Measurements from ENCODE around the gene KRT33B.
A peak's percentile ranks its signal among the peaks of the same experiment; 100 is the strongest.
"Not testable (repeated sequence)": the region's sequence is repeated elsewhere in the genome, so short reads cannot be mapped to it uniquely, and the experiment has no call there.

The KRT33B gene

DNA sequence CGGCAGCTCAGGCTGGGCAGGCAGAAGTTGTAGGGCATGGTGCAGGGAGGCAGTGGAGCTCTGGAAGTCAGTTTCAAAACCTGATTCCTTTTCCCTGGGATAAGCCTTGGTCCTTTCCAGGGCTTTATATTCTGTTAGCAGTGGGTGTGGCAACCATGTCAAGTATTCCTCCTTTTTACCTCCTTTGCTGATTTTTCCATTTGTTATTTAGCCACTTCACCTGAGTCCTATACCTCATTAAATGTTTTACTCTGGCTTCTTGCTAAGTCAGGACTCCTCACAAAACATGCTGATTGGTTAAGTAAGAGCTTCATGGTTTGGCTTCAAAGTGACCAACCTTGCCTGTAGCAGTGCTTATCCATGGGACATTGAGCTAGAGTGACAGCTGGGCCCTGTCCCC is at the start of gene KRT33B:
Gene KRT33B (minus strand): TSS at position 101 of the 400 bp plus-strand sequence. CDS start 63 bp downstream, at position 38.
- no peak for DNase-seq (ENCODE audit: low read depth in 2 of 2)

DNA sequence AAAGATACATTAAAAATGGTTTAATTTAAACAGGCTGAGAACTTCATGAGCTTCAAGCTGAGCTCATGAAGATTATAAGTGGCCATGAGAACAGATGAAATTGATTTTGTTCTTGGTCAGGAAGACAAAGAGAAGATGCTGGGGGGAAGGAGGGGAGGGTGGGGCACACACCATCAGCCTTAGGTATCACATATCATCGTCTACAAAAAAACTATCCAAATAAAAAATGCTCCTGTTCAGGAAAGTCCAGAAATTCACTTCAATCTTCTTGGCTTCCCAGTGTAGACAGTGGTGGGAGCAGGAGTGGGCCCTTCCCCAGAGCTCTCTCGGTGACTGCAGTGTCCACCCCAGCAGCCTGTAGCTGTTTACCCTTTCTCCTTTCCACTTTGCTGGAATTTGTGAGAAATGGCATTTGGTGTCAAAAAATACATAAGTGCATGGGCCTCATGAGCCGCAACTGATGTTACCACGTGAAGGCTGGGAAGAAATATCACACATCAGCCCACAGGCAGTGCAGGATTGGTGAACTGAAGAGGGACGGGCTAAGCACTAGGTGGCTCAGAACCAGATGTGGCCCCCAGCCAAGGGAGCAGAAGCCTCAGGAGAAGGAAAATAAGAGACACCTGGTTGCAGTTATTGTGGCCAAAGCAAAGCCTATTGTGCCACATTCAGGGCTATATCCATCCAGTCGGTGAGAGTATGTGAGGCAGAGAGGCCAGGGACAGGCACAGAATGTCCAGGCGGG is 48.7 kb upstream of the KRT33B start:
- no peak for DNase-seq (ENCODE audit: low read depth in 2 of 2)

DNA sequence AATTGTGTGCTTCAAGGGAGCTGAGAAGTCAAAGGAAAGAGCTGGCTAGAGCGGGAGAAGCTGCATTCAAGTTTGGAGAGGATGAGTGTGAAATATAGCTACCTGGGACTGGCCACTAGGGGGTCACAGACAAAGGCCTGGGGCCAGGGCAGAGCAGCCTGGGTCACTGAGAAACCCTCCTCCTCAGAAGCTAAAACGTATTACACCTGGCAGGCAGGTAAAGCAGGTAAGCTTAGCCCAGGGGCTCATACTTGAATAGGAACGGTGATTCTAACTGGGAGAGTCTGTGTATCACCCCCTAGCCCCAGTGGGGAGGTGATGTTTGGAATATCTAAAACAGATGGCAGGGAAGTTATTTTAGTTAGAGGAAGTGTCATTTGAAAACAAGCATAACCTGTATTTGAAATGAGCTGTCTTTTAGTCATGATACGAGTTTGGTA is 48.0 kb upstream of the KRT33B start:
- DNase-seq (ENCODE audit: low read depth in 2 of 2) = no peak

DNA sequence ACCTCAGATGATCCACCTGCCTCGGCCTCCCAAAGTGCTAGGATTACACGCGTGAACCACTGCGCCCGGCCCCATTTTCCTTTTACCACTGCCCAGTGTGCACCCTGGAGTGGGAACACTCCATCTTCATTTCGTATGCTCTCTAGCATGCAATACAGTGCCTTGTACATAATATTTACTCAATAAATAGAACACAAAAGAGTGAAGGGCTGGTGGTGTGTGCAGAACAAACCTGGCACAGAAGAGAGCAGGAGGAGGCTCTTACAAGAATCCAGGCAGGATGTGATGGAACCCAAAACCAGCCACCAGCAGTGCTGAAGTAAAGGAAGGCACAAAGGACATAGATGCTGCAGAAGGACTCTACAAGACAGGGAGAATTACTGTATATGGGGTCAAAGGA is 47.5 kb upstream of the KRT33B start:
- DNase-seq (ENCODE audit: low read depth in 2 of 2) = no peak

DNA sequence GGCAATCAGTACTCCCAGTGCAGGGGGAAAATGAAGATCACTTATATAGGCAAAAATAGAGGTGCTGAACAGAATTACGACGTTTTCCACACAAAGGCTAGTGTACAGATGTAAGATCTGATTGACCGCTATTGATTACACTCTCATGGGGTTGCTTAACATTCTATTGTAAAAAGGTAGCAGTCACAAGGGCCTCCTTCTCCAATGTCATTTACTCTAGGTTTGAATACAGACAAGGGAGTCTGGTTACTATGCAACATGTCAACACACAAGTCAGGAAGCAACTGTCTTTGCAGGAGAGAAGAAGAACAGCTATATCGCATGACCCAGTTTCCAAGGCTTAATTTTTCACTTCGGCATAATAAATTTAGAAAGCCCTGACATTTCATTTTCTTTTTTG is 46.9 kb upstream of the KRT33B start:
- no peak for DNase-seq (ENCODE audit: low read depth in 2 of 2)

DNA sequence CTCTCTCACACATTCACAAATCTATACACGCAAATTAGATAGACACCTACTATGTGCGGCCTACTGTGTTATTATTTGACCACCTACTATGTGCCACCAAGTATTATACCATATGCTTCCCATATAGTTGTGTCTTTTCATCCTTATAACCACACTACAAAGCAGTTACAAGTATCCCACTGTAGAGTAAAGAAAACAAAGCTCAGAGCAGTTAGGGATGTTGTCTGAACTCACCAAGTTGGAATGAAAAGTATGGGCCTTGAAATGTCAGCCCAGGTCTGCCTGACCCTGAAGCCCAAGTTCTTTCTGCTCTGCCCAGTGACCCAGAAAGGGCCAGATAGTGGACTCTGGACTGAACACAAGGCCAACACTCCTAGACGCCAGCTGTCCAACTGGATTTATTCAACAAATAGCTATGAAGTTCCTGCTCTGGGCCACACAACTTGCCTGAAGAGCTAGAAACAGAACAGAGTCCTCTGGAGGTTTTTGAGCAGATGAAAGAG is 46.3 kb upstream of the KRT33B start:
- DNase-seq (ENCODE audit: low read depth in 2 of 2) = no peak

DNA sequence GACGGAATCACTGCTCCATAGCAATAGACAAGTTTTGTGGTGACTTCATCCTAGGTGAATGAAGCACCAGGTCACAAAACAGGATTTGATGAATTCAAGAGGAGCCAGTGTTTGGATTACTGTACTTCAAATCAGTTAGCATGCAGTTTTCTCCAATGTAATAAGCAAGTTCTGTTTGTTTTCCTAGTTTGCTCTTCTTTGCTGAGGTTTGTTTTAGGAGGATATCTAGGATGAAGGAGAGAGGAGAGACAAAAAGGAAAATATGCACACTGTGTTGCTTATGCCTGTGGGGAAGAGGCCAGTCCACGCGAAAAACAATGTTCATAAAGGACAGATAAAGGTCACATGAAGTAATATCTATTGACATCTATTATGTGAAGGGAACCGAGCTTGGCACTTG is 45.8 kb upstream of the KRT33B start:
- DNase-seq (ENCODE audit: low read depth in 2 of 2) = no peak

DNA sequence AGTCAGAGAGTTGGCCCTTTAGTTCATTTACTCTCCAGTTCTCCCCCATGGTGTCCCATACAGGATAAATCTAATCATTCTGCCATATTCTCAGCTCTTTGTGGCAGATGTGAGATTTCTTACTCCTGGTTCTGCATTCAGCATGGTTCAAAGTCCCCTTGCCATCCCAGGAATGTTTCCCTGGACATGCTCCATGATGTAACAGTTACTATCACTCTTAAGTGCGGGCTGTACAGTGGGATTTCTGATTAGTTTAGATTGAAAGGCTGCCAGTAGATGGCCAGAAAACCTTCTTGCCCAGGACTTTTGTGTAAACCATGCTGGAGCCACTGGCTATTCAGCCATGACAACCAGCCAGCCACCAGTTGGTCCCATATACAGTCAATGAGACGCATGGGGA is 44.4 kb upstream of the KRT33B start:
- DNase-seq (ENCODE audit: low read depth in 2 of 2) = no peak

DNA sequence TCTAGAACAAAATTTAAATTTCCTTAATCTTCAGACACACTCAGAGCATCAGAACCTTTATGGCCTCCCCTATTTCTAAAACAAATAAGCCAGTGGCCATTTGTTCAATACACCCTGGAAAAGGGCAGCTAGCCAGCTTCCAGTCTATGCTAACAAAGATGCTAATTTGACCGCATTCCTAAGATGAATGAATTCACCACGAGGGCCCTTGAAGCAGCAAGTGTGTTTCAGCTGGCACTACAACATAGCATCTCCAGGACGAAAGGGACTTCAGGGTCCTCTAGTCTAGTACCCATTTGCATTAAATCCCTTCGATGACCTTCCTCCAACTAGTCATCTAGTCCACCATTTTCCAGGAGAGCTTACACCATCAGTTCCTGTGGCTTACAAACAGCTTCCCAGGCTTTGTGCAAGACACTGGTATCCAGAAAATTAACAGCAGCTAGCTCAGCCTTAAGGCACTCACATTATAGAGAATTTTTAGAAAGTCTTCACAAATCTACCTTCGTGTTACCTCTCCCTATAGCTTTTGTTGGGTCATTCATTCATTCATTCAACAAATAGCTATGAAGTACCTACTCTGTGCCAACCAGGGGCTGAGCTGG is 43.8 kb upstream of the KRT33B start:
- DNase-seq (ENCODE audit: low read depth in 2 of 2) = no peak

DNA sequence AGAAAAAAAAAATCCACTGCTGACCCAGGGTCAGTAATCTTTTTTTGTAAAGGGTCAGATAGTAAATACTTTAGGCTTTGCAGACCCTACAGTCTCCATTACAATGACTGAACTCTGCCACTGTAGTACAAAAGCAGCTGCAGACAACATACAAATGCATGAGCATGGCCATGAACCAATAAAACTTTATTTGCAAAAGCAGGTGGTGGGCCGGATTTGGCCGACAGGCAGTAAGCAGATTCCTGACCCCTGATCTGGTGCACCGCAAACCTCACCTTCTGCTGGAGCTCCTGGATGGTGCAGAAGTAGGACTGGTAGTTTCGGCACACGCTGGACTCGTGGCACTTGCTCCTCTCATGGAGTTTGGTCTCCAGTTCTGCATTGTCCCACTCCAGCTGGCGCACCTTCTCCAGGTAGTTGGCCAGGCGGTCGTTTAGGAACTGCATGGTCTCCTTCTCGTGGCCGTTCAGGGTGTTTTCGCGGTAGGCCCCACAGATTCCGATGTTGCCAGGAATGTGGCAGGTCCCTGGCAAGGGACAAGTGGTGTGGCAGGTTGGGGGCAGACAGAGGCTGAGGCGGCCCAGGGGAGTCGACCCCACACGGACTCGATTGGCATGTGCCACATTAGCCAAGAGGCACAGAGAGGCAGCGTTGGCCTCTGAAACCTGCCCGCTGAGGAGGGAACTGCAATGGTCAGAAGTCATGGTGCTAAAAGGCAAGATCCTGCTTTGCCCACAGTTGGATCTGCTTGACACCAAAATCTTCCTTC is 41.6 kb upstream of the KRT33B start:
- DNase-seq (ENCODE audit: low read depth in 2 of 2) = no peak

DNA sequence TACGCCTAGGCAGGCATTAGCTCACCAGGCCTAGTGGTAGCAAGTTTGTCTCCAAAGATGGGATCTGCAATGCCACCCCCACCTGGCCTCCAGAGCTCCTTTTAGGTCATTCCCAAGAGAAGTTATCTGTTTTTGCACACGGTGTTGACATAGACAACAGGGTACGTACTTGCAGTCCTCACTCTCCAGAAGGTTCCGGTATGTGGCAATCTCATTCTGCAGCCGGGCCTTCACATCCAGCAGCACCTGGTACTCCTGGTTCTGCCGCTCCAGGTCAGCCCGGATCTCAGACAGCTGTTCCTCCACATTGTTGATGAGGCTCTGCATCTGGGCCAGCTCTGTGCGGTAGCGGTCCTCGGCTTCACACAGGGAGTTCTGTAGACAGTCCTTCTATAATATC is 37.6 kb upstream of the KRT33B start:
- DNase-seq (ENCODE audit: low read depth in 2 of 2) = no peak

DNA sequence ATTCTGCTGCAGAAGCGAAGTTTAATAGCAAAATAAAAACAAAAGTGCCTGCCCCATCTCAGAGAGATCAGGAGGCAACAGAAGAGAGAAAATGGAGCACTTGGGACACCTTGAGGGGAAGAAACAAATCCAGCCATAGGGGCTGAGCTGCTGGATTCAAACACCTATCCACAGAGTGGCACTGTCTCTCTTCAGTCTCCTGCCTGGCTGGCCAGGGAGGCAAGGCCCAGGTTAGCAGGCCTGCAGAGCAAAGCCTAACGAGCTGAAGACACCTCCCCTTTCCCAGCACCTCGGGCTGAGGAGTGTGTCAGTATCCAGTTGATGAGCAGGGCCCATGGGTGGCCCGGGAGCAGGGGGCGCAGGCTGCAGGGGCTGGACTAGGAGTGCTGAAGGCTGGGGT is 36.6 kb upstream of the KRT33B start:
- no peak for DNase-seq (ENCODE audit: low read depth in 2 of 2)

DNA sequence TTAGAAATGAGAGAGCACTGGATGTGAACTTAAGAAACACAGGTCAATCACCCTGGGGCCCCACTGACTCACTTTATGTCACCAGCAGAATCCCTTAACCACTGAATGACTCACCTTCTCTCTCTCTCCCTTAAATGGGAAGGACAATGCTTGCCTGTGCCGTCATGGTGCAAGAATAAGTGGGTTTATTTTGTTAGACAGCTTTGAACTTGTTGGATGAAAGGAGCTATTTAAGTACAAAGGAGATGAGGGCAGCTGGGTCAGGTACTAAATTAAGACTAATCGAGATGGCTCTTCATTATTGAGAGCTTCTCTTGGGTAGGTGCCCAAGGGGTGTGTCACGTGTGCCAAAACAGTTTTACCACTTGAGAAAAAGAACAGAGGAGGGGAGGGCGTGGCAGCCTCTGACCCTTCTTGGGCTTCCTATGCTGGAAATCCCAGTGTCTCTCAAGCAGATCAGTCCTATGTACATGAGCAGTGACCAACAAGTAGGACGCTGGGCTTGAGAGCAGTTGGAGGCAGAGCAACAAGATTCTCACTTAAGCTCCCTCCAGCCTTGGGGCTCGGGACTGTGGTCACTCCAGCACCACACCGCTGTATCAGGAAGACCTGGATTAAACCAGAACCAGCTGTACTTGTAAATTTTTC is 34.5 kb upstream of the KRT33B start:
- DNase-seq (ENCODE audit: low read depth in 2 of 2) = peak; percentile 5 to 10

DNA sequence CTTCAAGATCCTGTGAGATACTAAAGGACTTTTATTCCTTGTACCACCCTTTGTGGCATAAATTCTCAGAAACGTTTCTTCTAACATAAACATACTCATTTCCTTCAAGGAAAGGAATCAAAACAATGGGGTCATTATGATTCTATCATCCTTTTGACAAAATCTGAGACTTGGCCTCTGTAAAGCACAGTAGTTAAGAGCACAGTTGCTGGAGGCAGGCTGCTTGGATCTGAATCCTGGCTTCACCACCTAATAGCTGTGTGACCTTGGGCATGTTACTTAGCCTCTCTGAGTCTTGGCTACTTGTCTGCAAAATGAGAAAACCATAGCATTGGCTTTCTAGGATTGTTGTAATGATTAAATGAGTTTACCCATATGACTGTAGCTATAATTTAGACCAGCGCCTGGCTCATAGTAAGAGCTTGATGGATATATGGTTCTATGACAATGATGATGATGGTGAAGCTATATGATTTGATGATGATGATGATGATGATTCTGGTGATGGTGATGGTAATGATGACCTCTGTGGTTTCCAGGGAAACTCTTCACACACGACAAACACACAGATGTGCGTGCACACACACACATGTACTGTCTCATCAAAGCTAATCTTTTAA is 33.9 kb upstream of the KRT33B start:
- no peak for DNase-seq (ENCODE audit: low read depth in 2 of 2)

DNA sequence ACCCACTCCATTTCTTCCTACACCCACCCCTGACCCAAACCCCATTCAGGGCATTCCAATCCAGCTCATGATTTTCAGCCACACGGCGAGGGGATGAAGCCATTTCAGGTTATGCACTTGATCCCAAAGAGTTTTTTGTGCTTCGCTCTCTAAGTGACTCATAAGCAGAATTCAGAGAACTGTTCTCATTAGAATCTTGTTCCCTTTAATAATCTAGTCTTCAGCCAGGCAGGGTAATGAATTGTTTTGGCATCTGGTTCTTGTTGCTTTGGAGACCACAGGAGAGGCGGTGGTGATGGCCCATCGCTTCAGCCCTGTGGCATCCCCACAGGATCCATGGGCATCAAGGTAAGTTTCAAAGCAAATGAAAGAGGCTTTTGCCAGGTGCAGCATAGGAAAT is 32.5 kb upstream of the KRT33B start:
- no peak for DNase-seq (ENCODE audit: low read depth in 2 of 2)

DNA sequence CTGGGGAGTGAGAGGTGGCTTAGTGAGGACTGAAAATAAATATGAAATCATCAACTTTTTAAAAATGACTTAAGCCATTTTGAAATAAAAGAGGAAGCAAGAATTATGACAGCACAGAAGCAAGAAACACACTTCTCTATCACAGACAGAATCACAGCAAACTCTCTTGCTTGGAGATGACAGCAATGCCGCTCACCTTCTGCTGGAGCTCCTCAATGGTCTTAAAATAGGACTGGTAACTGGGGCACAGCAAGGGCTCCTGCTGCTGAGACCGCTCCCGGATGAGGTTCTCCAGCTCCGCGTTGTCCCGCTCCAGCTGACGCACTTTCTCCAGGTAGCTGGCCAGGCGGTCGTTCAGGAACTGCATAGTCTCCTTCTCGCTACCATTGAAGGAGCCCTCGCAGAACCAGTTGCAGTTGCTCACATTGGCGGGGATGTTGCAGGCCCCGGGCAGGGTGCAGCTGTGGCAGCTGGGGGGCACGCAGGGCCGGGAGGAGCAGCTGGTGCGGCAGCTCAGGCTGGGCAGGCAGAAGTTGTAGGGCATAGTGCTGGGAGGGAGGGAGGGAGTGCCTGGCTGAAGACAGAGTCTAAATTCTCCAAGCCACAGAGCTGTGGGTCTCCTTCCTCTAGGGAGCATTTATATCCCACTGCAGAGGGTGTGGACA is 27.5 kb upstream of the KRT33B start, which contains the start of gene KRT31:
Gene KRT31 (minus strand): TSS at position 613 of the 665 bp plus-strand sequence. CDS start 69 bp downstream, at position 544.
- no peak for DNase-seq (ENCODE audit: low read depth in 2 of 2)

DNA sequence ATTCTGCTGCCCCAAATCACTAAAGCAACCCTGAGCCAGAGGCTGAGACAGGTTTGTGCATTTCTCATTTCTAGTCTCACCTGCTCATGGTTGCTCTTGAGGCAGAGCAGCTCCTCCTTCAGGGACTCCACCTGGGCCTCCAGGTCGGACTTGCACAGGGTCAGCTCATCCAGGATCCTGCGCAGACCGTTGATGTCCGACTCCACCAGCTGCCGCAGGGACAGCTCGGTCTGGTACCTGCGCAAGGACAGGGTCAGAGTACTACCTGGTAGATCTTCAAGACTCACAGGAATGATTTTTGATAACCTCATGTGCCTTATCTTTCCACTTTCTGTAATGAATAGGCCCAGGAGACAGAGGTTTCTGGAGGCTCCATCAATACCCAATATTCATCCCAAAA is 26.7 kb upstream of the KRT33B start:
- DNase-seq (ENCODE audit: low read depth in 2 of 2) = no peak

DNA sequence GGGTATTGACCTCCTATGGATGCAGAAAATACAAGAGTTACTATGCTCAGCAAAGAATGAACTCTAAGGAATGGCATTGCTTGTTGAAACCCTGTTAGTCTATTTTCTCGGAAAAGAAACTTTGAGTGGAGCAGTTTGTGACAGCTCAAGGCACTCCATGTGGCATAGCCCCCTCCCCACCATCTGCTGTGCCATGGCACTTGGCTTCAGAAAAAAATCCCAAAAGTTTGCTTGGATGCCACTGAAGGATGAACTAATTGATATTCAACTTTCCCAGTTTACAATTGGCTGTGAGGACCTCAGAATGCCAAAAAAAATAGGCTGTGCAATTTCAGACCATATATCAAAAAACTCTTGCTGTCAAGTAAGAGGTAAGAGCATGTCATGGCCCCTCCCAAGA is 26.0 kb upstream of the KRT33B start:
- DNase-seq (ENCODE audit: low read depth in 2 of 2) = no peak

DNA sequence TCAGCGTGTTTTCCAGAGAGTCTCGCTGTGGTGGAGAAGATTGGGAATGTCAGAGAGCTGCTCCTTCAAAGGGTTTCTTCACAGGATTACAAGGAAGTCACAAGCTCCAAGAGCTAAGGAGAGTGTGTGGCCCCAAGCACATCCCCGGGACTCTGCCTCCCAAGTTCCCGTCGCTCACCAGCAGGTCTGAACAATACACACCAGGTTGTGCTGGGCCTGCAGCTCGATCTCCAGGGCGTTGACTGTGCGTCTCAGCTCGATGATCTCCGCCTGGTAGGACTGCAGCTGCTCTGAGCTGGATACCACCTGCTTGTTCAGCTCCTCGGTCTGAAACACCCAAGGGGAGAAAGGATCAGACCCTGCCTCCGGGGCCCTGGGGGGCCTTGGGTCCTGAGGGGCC is 25.4 kb upstream of the KRT33B start:
- DNase-seq (ENCODE audit: low read depth in 2 of 2) = not testable (repeated sequence)

DNA sequence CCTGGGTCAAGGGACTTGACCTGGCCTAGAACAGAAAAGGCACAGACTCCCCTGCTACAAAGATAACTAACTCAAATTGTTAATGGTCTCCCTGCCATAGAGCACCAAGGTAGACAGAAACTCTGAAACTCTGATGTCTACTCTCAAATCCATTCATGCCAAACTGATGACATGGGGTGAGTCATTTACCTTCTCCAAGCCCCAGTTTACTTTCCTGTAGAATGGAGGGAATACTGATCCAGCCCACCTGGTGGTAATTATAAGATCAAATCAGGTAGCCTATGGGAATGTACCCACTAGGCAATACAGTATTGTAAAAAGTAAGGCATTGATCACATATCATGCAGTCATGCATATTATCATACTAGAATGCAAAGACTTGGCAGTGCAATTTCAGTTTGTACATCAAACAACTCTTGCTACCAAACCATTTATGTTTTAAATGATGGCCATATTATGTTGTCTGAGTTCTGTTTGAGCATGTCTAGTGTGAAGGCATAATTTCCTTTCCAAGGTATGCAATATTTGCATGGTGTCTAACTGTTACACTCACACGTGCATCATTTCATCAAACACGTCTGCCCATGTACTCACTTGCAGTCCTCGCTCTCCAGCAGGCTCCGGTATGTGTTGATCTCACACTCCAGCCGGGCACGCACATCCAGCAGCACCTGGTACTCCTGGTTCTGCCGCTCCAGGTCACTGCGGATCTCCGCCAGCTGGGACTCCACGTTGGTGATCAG is 24.8 kb upstream of the KRT33B start:
- DNase-seq (ENCODE audit: low read depth in 2 of 2) = no peak
